Body of pancreas (tissue), 4 donors: Measurements from ENCODE around the gene LPP. TPM values are rescaled to one million over a fixed set of nuclear protein-coding genes. Genes with fewer than 3 reads are reported as not detected.

ENCODE experiments used
- ATAC-seq: fragments of 150-250 bp; one replicate; pipeline ENCODE4 v1.9.1; 2016
- DNase-seq, 4 donors: peaks; one replicate each; pipeline ENCODE4 v3.0.0-alpha.2; 2019
- H3K27ac ChIP-seq, 4 donors: fragments of 200-600 bp; sonication (generic); 1 replicate in 3 of 4; 2 replicates in 1 of 4; pipeline versions ENCODE4 v1.5.1 to v1.6.1; 2016 to 2019; ENCODE audit warnings: mild to moderate bottlenecking in 1 of 4, mixed read lengths in 1 of 4, moderate library complexity in 1 of 4
- H3K27me3 ChIP-seq, 2 donors: fragments of 200-600 bp; sonication (generic); one replicate each; pipeline ENCODE4 v1.6.0; 2016; ENCODE audit warnings: mild to moderate bottlenecking in 1 of 2
- H3K36me3 ChIP-seq, 2 donors: fragments of 200-600 bp; sonication (generic); replicated peaks in 1 of 2; 2 replicates each; pipeline ENCODE4 v1.5.1; 2016; ENCODE audit warnings: low read depth in 2 of 2; ENCODE audit not compliant: insufficient read depth in 1 of 2
- H3K4me1 ChIP-seq: fragments of 200-600 bp; sonication (generic); one replicate; pipeline ENCODE4 v1.6.0; 2016
- H3K4me3 ChIP-seq, 2 donors: fragments of 200-600 bp; sonication (generic); 1 replicate in 1 of 2; 2 replicates in 1 of 2; pipeline ENCODE4 v1.5.1; 2016 to 2019
- H3K9me3 ChIP-seq, 3 donors: fragments of 200-600 bp; sonication (generic); 1 replicate in 2 of 3; 2 replicates in 1 of 3; pipeline ENCODE4 v1.5.1; 2016
- CTCF ChIP-seq, 7 experiments: fragments of 450-650 bp in 4 of 7; fragments of 200-600 bp in 3 of 7; sonication (generic) in 3 of 7; IDR thresholded peaks; one replicate each; pipeline ENCODE4 v1.5.1; 2016 to 2019; ENCODE audit warnings: antibody characterized with exemption in 7 of 7
- POLR2A ChIP-seq, 3 donors: fragments of 450-650 bp; IDR thresholded peaks; one replicate each; pipeline ENCODE4 v1.6.1; 2016; ENCODE audit warnings: antibody characterized with exemption in 3 of 3, mild to moderate bottlenecking in 2 of 3
- WGBS, 2 donors: methylation state at CpG; one replicate each; pipeline ENCODE4 v1.1.5; 2017; 5-methylcytosine and 5-hydroxymethylcytosine counted together
- intact Hi-C: fragments of 100-400 bp; cut with DNase I; formaldehyde crosslinking; loops from one replicate; pipeline ENCODE4 v1.15.1; 2023
- total RNA-seq, 2 donors: library from RNA; depleted of rRNA; stranded (reverse); fragments of >200 nt; gene quantifications; one replicate each; pipeline ENCODE4 v1.1.0, GENCODE V29; 2016

Gene LPP
- total RNA-seq, 2 donors from 2014 or later = 60.6 to 65.1 TPM

GRCh38 chr3:188580223-188580622, 426.3 kb downstream of the LPP start:
- ATAC-seq (no peak), DNase-seq (no peak)
- TF ChIP-seq POLR2A (IDR thresholded peaks at IDR 0.05) (no peak), CTCF (IDR thresholded peaks at IDR 0.05) (no peak)
- Histone ChIP-seq H3K36me3 (no peaks in the 10 kb centered on the region), H3K9me3 (no peaks in the 10 kb centered on the region), H3K4me3 (no peak overlapping the region), H3K27ac (no peak overlapping the region), H3K4me1 (peaks cover 8% of the 10 kb centered on the region), H3K27me3 (no peaks in the 10 kb centered on the region)
- 83 to 84% methylated on average over 1 of the region's 1 CpG for WGBS, 2 donors
- intact Hi-C loops = no loop called here

- Histone ChIP-seq H3K9me3 (no peaks in the 10 kb centered on the region), H3K27ac (no peak overlapping the region), H3K4me3 (no peak overlapping the region), H3K36me3 (no peaks in the 10 kb centered on the region), H3K4me1 (peaks cover 8% of the 10 kb centered on the region), H3K27me3 (no peaks in the 10 kb centered on the region)
- intact Hi-C loops = no loop called here
- DNase-seq (no peak), ATAC-seq (no peak)
- TF ChIP-seq POLR2A (IDR thresholded peaks at IDR 0.05) (no peak), CTCF (IDR thresholded peaks at IDR 0.05) (no peak)
- WGBS, 2 donors = 86% methylated on average over 1 of the region's 1 CpG
Measured at GRCh38 chr3:188580659-188581058, 426.7 kb downstream of the LPP start.

- ATAC-seq (no peak), DNase-seq (no peak)
- no peak for TF ChIP-seq POLR2A (IDR thresholded peaks at IDR 0.05)
- no peak for TF ChIP-seq CTCF (IDR thresholded peaks at IDR 0.05)
- Histone ChIP-seq H3K4me3 (no peak overlapping the region), H3K27me3 (no peaks in the 10 kb centered on the region), H3K9me3 (no peaks in the 10 kb centered on the region), H3K27ac (no peak overlapping the region), H3K36me3 (no peaks in the 10 kb centered on the region), H3K4me1 (peaks cover 8% of the 10 kb centered on the region)
- WGBS, 2 donors = 94 to 95% methylated on average over 4 of the region's 4 CpGs
- intact Hi-C loops = no loop called here
Measured at GRCh38 chr3:188581365-188581764, 427.4 kb downstream of the LPP start.

- Histone ChIP-seq H3K36me3 (no peaks in the 10 kb centered on the region), H3K9me3 (no peaks in the 10 kb centered on the region), H3K4me3 (no peak overlapping the region), H3K4me1 (peaks cover 8% of the 10 kb centered on the region), H3K27ac (no peak overlapping the region), H3K27me3 (no peaks in the 10 kb centered on the region)
- DNase-seq (no peak), ATAC-seq (no peak)
- intact Hi-C loops = no loop called here
- 70 to 85% methylated on average over 4 of the region's 4 CpGs for WGBS, 2 donors
- TF ChIP-seq POLR2A (IDR thresholded peaks at IDR 0.05) = no peak
- TF ChIP-seq CTCF (IDR thresholded peaks at IDR 0.05) = no peak
Measured at GRCh38 chr3:188581792-188582191, 427.8 kb downstream of the LPP start.

- Histone ChIP-seq H3K4me3 (no peak overlapping the region), H3K4me1 (peaks cover 8% of the 10 kb centered on the region), H3K9me3 (no peaks in the 10 kb centered on the region), H3K27me3 (no peaks in the 10 kb centered on the region), H3K27ac (peak overlapping the region in 1 of 4 donors; percentile 6), H3K36me3 (no peaks in the 10 kb centered on the region)
- TF ChIP-seq CTCF (IDR thresholded peaks at IDR 0.05) (no peak), POLR2A (IDR thresholded peaks at IDR 0.05) (no peak)
- WGBS, 2 donors = 46 to 59% methylated on average over 9 of the region's 9 CpGs
- intact Hi-C loops = no loop called here
- DNase-seq (no peak), ATAC-seq (no peak)
Measured at GRCh38 chr3:188583341-188584161, 429.6 kb downstream of the LPP start.
